GM18907 (cell line): ENCODE data around the gene FHAD1.

Source experiments
- ATAC-seq: cut with Tn5 transposase; IDR thresholded peaks from one replicate; pipeline ENCODE4 v1.9.1; 2021; ENCODE audit warnings: mild to moderate bottlenecking, moderate library complexity; ENCODE audit not compliant: unreplicated experiment

The FHAD1 gene

DNA sequence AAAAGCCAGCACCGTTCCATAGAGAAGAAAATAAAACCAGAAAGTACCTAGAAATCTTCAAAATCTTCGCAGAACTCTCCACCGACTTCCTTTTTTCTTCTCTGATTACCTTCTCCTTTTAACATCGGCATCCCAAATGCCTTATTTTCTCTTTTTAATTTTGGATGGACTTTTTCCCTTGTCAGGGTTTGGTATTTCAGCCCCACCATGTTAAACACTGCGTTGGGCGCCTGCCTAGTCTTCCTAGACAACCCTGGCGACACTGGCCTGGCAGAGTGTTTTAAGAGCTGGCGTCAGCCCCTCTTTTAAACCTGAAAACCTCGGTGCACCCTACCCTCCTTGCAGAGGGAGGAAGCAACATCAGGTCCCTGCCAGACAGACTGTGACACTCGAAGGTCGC lies 96.7 kb downstream of the FHAD1 start:
- ATAC-seq: no peak

DNA sequence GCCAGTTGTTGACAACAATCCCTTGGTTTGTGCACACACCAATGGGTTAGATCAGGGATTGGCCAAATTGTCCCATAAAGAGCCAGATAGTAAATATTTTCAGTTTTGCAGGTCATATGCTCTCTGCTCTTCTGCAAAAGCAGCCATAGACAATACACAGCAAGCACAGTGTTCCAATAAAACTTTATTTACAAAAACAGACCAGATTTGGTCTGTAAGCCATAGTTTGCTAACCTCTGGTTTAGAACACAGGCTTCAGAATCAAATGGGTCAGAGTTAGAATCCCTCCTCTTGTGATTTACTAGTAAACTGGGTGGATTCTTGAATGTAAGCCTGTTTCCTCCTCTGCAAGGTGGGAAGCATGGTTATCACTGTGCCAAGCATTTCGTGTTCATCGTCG lies 97.4 kb downstream of the FHAD1 start:
- ATAC-seq: no peak

DNA sequence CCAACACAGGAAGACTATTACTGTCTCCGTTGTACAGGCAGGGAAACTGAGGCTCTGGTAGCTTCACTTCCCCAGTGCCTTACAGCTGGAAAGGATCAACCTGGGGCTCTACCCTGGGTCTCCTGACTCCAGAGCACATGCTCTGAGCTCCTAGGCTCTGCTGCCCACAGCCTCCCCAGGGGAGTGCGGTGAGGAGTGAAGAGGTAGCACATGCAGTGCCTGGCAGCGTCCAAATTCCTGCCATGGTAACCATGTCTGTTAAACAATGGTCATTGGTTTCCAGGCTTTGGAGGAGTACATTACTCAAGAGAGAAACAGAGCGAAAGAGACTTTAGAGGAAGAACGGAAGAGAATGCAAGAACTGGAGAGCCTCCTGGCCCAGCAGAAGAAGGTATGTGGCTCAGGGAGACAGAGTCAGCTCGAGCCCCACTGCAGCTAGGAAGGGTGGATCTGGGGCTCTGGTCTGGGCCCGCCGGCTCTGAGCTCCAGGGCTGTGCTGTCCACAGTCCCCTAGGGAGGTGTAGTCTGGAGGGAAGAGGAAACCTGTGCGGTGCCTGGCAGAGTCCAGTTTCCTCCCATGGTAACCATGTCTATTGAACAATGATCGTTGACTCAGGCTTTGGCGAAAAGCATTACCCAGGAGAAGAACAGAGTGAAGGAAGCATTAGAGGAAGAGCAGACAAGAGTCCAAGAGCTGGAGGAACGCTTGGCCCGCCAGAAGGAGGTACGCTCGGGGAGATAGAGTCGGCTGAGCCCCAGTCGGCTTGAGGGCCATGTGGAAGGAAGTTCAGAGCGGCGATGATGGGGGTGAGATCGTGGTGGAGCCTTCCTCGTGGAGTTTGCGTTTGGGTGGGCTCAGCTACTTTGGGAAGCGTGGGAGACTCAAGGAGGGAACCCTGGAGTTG lies 98.0 kb downstream of the FHAD1 start:
- ATAC-seq: no peak

DNA sequence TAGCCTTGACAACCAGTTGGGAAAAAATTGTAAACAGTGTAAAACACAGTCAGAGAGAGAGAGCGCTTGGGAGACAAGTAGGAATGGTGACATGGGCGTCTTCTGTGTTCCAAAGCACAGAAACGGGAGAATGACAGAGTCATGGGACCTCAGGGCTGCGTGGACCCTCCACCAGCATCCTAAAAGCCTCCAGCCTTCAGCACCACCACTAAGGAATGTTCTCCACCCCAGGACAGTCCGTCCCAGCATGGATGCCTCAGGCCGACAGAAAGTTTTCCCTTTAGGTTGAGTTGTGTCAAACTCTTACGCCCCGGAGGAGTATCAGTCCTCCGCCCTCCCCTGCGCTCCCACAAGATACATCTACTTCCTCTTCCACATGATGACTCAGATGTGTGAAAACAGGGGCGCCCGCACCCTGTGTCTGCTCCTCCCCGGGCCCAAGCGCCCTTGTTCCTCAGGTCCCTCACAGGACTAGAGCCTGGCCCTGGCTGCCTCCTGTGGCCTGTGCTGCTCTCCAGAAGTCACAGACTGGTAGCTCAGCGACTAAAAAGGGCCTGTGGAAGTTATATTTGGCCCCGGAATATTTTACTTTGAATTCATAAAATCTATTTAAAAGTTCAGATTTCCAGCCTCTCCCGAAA lies 98.8 kb downstream of the FHAD1 start:
- ATAC-seq: no peak

DNA sequence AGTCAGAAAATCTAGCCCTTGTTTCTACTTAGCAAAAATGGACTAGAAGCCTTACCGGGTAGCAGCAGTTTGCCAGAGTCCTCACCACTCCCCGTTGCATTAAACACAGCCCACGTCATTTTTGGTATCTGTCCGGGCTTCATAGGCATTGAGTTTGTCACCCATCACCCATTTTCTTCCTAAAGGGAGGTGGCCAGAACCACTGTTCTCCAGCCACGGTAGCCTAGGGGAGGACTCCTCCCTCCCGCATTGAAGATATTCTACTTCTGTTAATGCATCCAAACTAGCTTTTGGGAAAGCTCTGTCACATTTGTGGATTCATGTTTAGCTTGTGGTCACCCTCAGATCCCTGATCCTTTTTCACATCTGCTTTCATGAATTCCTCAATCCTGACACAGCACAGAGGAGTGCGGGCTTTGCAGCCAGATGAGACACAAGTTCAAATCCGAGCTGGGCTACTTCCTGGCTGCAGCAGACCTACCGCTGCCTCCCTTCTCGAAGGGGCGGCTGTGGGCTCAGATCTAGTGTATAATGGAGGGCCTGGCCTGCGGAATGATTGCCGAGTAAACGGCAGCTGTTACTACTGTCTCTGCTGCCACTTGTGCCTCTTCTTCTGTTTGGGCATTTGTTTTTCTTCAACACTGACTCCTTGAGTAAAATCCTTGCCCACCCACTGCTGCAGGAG lies 99.5 kb downstream of the FHAD1 start:
- no peak for ATAC-seq

DNA sequence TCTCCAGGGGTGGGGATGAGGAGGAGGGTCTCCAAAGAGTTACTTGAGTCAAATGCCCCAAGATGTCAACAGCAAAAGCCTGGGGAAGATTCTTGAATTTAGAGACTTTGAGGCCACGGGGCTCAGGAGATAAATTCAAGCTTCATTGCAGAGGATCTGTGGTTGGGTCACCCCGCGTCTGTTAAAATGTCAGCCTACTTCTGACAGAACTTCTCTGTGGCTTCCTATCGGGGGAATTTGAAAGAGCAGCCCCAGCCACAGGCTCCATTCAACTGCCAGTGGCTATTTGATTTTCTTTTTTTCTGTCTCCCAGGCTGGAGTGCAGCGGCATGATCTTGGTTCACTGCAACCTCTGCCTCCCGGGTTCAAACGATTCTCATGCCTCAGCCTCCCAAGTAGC lies 100.2 kb downstream of the FHAD1 start:
- ATAC-seq: no peak

DNA sequence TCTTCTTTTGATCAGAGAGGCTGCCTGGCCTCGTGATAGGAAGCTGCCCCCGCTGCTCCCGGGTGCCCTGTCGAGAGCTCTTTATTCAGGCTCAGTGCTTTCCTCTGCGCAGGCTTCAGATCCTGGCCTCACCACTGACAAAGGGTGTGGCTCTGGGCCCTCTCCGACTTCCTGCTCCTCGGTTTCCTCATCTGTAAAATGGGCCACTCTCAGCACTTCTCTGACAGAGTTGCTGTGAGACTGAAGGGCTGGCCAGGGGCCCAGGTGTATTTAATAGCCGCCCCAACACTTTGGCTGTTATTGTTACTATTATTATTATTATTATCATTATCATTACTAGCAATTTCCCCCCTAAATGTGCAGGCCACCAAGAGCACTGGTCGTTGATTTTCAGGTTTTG lies 101.6 kb downstream of the FHAD1 start:
- ATAC-seq: no peak

DNA sequence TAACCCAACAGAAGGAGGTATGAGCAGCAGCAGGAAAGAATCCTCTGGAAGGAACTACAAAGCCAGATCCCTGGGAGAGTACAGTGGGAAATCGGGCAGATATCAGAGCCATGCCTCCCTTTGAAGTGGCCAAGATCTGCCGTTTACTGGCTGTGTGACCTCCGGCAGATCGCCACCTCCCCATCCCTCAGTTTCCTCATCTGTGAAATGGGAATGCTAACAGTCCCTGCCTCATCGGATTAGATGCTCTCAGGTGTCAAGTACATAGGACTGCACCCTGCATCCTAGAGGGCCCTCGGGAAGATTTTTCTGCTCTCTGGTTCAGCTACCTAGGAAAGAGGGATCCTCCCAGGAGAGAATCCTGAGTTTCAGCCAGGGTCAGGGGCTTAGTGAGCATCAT lies 102.1 kb downstream of the FHAD1 start:
- ATAC-seq: no peak

DNA sequence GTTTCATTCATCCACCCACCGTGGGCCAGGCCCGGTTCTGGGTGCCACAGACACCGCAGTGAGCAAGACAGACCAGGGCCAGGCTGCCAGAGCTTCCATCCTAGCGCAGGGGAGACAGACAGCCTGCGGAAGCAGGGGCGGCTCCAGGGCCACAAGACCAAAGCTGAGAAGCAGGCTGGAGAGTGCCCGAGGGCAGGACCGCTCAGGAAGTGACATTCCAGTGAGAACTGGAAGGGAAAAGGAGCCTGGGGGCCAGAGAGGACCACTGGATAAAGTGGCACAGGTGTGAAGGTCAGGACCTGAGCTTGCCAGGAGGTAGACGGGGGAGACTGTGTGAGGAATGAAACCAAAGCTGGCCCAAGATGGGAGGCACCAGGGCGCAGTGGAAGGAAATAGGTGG lies 103.1 kb downstream of the FHAD1 start:
- no peak for ATAC-seq

DNA sequence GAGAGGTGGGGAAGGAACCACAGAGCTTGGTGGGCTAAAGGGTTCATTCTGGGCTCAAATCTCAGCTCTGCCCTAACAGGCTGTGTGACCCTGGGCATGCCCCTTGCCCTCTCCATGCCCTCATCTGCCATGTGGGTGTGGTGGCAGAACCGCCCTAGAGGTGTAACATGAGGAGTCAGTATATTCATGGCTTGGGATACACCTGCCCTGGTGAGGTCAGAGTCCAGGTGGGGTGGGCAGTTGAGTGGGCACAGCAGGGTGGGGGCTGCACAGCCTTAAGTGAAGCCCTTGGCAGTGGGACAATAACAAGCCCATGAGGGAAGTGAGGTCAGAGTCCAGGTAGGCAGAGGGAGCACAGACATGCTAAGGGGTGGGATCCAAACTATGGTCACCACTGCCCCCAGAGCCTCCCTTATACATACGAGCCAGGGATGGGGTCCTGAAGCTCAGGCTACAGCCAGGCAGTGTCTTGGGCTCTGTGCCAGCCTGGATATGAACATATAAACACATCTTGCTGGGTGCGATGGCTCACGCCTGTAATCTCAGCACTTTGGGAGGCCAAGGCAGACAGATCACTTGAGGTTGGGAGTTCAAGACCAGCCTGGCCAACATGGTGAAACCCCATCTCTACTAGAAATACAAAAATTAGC lies 103.7 kb downstream of the FHAD1 start:
- ATAC-seq: no peak

DNA sequence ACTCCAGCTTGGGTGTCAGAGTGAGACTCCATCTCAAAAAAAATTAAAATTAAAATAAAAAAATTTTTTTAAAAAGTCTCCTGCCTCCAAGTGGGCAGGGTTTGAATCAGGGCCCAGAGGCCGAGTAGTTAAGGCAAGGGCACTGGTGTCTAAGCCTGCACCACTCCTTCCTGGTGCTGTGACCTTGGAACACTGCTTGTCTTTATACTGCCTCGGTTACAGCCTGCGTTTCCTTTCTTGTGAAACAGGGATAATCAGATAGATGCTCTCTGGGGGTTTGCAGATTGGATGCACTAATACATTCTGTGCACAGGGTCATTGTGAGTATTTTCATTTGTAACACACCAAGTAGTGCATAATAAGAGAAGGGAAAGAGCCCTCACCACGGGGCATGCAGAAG lies 104.3 kb downstream of the FHAD1 start:
- ATAC-seq: no peak

DNA sequence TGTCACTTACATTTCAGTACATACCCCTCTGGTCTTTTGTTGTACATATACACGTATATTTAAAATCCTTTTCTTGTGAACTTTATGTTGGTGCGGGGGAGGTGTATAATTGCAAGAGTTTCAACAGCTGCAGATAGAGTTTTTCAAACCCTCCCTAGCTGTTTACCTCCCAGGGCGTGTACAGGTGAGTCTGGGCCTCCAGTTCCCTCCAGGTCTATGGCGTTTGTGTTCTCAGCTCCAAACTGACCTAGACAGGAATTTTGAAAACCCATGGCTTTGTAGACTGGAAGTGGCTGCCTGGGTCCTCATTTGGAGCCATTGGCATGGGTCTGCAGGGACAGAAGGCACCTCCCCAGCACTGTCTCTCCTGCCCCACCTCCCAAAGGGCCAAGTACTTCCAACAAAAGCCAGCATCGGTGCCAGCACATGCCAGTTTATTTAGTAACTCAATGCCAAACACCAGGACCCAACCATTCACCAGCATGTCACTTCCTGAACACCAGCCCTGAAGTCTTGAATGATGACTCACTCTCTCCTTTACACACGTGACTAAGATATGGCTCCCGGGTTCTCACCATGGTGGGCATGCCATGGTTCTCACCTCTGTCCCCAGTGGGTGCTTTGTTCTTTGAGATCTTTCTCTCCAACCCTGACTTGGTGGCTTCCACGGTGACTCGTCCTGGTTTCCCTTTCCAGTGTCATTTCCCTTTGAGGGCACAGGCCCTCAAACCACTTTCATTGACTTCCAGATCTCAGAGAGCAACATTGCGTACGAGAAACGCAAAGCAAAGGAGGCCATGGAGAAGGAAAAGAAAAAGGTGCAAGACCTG lies 105.3 kb downstream of the FHAD1 start:
- ATAC-seq: no peak

DNA sequence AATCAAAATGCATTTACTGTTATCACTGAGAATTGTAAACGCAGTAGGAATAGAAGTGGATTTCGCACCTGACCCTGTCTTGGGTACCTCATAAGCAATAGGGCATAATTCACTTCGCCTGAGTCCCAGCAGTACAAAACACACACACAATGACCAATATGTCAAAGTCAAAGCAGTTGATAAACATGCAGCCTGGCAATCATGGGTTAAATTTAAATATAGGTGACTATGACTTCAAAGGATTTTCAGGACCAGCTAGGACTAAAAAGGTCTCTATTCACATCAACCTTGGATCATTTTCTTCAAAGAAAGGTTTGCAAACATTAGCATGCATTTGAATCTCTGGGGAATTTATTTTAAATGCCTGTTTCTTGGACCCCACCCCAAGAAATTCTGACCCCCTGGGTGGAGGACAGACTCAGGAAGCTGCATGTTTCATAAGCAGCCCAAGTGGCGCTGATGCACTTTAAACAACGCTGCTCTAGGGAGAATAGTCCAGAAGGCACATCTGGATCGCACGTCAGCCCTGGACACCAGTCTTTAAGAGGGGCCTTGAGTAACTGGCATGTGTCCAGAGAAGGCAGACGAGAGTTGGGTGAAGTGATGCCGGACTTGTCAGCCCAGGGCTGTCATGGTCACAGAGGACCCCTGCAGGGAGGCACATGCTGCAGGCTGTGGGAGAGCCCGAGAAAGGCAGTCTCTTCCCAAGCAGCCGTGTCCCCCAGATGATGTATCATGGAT lies 107.0 kb downstream of the FHAD1 start:
- ATAC-seq: no peak

DNA sequence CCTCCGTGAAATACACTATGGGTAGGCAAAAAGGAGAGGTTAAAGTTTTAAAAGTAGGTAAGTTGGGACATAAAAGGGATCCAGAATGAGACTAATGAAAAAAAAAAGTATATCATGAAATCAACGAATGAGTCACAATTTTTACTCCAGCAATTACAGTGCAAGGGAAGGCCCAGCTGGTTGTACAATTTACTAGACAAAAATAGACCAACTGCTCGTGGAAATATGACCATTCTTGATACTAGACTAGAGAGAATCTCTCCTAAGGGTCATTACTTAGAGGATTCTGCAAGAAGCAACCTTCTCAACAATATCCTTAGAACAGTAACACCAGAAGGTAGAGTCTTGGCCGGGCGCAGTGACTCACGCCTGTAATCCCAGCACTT lies 107.5 kb downstream of the FHAD1 start:
- ATAC-seq: no peak

DNA sequence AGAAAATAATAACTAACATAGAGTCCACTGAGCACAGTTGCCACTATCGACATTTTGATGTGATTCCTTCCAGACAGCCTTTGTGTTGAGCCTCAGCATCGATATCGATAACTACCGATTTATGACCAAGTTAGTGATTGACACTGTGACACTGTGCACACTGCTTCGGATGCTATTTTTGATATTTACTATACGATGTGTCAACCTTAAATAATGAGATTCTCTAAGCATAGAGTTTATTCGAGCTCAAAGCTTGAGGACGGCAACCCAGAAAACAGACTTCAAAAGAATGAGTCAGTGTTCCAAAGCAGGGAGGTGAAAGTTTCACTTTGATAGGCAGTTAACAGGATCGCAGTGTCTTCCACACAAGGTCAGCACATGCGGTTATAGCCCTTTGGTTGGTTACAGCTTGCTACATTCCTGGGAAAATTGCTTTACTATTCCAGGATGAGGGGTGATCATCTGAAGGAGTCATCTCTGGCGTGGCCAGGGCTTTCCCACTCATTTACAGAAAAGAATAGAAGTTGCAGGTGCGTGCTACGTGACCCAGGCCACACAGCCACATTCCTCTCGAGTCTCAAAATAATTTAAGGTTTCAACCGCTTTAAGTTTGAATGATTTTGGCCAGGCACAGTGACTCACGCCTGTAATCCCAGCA lies 109.1 kb downstream of the FHAD1 start:
- no peak for ATAC-seq

DNA sequence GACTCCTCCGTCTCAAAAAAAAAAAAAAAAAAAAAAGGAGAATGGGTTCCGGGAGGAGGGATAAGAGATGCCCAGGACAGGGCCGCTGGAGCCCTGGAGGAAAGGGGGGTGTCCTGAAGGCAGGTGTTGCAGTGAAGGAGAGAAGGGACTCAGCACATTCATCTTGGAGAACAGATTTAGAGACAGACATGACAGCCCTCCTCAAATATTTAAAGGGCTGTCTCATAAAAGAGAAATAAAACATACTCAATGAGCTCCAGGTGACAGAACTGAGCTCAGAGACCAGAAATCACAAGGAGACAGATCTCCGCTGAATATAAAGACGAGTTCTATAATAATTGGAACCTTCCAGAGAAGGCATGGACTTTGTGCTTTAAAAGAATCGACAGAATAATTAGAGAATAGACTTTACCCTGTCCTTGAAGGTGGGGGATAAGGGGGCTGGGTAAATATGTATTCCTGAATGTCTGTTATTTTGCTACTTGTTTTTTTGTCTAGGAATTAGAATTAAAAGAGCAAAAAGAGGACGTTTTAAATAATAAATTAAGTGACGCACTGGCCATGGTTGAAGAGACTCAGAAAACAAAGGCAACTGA lies 110.7 kb downstream of the FHAD1 start:
- ATAC-seq: no peak

DNA sequence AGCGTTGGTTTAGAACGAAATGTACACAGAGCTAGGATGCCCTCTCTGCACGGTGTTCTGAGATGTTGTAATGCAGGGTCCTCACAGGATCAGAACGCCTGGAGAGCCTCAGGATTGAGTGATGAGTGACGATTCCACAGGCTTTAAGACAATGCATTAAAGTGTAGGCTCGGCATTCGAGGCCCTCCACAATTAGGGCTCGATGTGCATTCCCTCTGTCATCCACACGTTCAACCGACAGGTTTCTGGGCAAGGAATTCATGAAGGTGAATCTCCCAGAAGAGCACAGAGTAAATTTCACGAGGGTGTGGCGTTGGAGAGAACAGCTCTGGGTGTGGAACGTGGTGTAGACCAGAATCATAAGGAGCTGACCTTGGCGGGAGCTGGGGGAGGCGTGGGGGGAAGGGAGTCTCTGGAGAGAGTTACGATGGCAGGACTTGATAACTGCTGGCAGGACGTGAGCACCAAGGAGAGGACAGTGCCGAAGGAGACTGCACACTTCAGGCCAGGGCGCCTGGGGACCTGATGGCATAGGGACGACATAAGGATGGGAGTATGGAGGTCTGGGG lies 111.6 kb downstream of the FHAD1 start:
- no peak for ATAC-seq

DNA sequence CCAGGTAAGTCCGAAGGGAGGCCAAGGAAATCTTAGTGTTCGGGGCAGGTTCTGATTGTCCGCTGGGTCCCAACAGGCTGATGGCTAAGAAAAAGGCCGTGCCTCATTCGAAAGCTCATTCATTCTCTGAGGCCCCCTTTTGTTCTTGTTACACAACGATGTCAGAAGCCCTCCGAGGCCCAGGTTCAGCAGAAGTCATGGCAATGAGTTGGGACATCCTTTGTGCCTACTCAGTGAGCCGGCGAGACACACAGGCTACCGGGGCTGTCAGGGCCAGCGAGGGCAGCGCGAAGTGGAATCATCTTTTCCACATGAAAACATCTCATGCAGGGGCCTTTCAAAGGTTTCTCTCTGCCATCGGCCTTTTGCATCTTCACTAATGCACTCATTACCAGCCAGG lies 113.7 kb downstream of the FHAD1 start:
- no peak for ATAC-seq
